ENCODE measurements around the gene PCDHB12. TPM values are rescaled to one million over a fixed set of nuclear protein-coding genes. Genes with fewer than 3 reads are reported as not detected.

PCDHB12 gene
- total and polyA plus RNA-seq, 9 of the 15 experiments (the other 6 are each of a cell fraction or from before 2014, with no cell fraction given): not detected

- H3K27ac ChIP-seq (ENCODE audit: extremely low read depth, low read depth, low read length): no peak overlapping the region
- no peak for FAIRE-seq
- H3K79me2 ChIP-seq (ENCODE audit: control insufficient read depth, insufficient read depth, low read length): no peaks in the 10 kb centered on the region
- 11% methylated on average over 41 of the region's 43 CpGs for WGBS (ENCODE audit: insufficient coverage, low coverage, missing lambda C conversion rate)
- no peaks in the 10 kb centered on the region for H3K9me1 ChIP-seq (ENCODE audit: control insufficient read depth, insufficient read depth, low read length)
- DNase-seq (ENCODE audit: extremely low read depth in 1 of 4, low spot score in 3 of 4): no peak
- no TSS peak for BruUV-seq (replicated peaks)
- TF ChIP-seq NFIX (CRISPR knock-in tag; IDR thresholded peaks at IDR 0.05; ENCODE audit: low read depth) (no peak), NCOA2 (IDR thresholded peaks at IDR 0.05; ENCODE audit: partially characterized antibody in 2 of 2) (no peak), SREBF2 (CRISPR knock-in tag; IDR thresholded peaks at IDR 0.05) (no peak), PRPF4 (IDR thresholded peaks at IDR 0.05; ENCODE audit: insufficient read depth, low read depth, low read length, poor library complexity, severe bottlenecking) (no peak), KAT2B (IDR thresholded peaks at IDR 0.05; ENCODE audit: low read depth, low read length) (no peak), PHB (CRISPR knock-in tag; IDR thresholded peaks at IDR 0.05) (no peak), ZNF12 (CRISPR knock-in tag; IDR thresholded peaks at IDR 0.05) (no peak), DEAF1 (CRISPR knock-in tag; IDR thresholded peaks at IDR 0.05) (no peak), SMARCE1 (IDR thresholded peaks at IDR 0.05) (no peak), ZBTB49 (CRISPR knock-in tag; IDR thresholded peaks at IDR 0.05; ENCODE audit: borderline replicate concordance) (no peak), MITF (IDR thresholded peaks at IDR 0.05) (no peak)
- H3K4me2 ChIP-seq (ENCODE audit: insufficient read depth, low read length): no peak overlapping the region
- no peaks in the 10 kb centered on the region for H3K9me3 ChIP-seq (replicated peaks; ENCODE audit: control insufficient read depth, insufficient read depth, low read depth, low read length)
- ATAC-seq: no peak
- in situ Hi-C loops (cut with MboI): no loop called here
- H3K27me3 ChIP-seq (ENCODE audit: control insufficient read depth in 2 of 2, insufficient read depth in 2 of 2, low read length in 2 of 2): peaks cover 0 to 19% of the 10 kb centered on the region in 2 experiments; a peak in 2 of 5 replicates
- intact Hi-C loops (cut with micrococcal nuclease): no loop called here
- H3K4me1 ChIP-seq (replicated peaks in 1 of 2; ENCODE audit: control insufficient read depth in 2 of 2, insufficient read depth in 2 of 2, low read length in 2 of 2): peaks cover 0 to 12% of the 10 kb centered on the region in 2 experiments; a peak in 1 of 5 replicates
- ChIA-PET POLR2A (no interaction called here), CTCF (ENCODE audit: low intra/inter-chr PET ratio) (interaction anchor here (0.7 kb wide), 1 partner anchor 13 kb away, joined by 3 read pairs; no protein-coding TSS in a partner anchor)
- H3K4me3 ChIP-seq: no peak overlapping the region
- no peaks in the 10 kb centered on the region for H3K36me3 ChIP-seq (ENCODE audit: control insufficient read depth, insufficient read depth, low read length)
- H4K20me1 ChIP-seq (replicated peaks; ENCODE audit: control insufficient read depth, insufficient read depth, low read length): no peaks in the 10 kb centered on the region
- no peak overlapping the region for H3K9ac ChIP-seq (ENCODE audit: insufficient read depth in 1 of 2, low read depth in 2 of 2, low read length in 2 of 2)
- H2AFZ ChIP-seq (ENCODE audit: low read depth, low read length): no peak overlapping the region
Measured at GRCh38 chr5:141241496-141241895, 33.0 kb downstream of the PCDHB12 start.
